Stomach smooth muscle (tissue), 2 donors: ENCODE data around the gene CTCFL.
A peak's percentile ranks its signal among the peaks of the same experiment; 100 is the strongest.

ENCODE experiments used
- H3K27ac ChIP-seq: one replicate; pipeline ENCODE4 v1.7.0; 2013; ENCODE audit warnings: mild to moderate bottlenecking, low read length, inconsistent platforms
- H3K27me3 ChIP-seq, 2 donors: one replicate each; pipeline ENCODE4 v1.7.0; 2013; ENCODE audit warnings: low read length in 2 of 2; ENCODE audit not compliant: insufficient read depth in 2 of 2, control insufficient read depth in 1 of 2
- H3K36me3 ChIP-seq, 2 donors: one replicate each; pipeline ENCODE4 v1.7.0; 2013; ENCODE audit warnings: low read length in 2 of 2; ENCODE audit not compliant: control insufficient read depth in 2 of 2, insufficient read depth in 2 of 2
- H3K4me1 ChIP-seq: one replicate; pipeline ENCODE4 v1.7.0; 2013; ENCODE audit warnings: low read length; ENCODE audit not compliant: control insufficient read depth, insufficient read depth
- H3K4me3 ChIP-seq, 2 donors: one replicate each; pipeline ENCODE4 v1.7.0; 2013; ENCODE audit warnings: low read length in 2 of 2
- H3K9ac ChIP-seq, 2 donors: one replicate each; pipeline ENCODE4 v1.7.0; 2013; ENCODE audit warnings: low read length in 2 of 2, mild to moderate bottlenecking in 1 of 2
- H3K9me3 ChIP-seq, 2 donors: one replicate each; pipeline ENCODE4 v1.7.0; 2013; ENCODE audit warnings: low read length in 2 of 2; ENCODE audit not compliant: control insufficient read depth in 2 of 2
- donor health status: healthy.
- donor health status: Pancreatic carcinoma.

CTCFL gene

DNA sequence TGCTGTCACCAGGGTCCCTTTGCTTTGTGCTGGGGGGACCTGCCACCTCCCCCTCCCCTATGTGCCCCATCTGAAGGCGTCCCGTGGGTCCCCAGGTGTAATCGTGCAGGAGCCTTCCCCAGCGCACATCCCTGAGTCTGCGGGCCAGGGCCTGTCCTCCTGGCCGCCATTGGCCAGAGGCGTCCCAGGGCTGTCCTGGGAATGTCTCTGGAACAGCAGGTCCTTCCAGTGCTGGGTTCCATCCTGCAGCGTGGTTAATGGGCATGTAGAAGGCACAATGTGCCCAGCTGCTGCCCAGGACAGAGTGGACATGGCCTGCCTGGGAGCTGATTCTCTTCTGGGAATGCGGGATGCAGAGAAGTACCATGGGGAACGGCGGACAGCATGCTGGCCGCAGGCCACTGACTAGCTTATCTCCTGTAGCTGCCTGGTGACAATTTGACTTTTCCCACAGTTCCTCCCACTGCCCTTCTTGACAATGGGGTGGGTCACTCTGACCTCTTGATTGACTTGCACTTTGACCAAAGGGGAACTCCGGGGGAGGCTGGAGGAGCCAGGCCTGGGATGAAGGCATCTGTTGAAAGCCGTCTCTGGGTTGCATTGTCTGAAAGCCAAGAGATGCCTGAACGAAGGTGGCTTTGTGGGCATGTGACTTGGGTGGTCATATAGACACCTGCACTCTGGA is 64.0 kb downstream of the CTCFL start:
- Histone ChIP-seq H3K27me3 (no peaks in the 10 kb centered on the region), H3K27ac (no peak overlapping the region), H3K4me1 (peaks cover 53% of the 10 kb centered on the region), H3K9ac (no peak overlapping the region), H3K4me3 (no peak overlapping the region), H3K36me3 (no peaks in the 10 kb centered on the region), H3K9me3 (no peaks in the 10 kb centered on the region)

DNA sequence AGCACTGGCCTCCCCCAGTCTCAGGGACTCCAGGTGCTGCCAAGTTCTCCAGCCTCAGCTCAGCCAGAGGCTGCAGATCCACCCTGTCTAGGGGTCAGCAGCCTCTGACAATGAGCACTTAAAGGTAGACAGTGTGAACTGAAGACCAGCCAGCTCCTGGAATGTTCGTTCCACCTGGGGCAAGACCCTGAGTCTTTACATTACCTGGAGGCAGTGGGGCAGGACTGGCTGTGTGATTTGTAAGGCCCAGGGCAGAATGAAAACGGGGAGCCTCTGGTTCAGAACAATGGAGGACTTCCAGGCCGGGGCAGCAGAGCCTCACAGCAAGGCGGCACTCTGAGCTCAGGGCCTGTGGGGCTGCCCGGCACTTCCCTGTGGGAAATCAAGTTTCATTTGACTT is 65.0 kb downstream of the CTCFL start:
- Histone ChIP-seq H3K27ac (no peak overlapping the region), H3K9ac (no peak overlapping the region), H3K36me3 (no peaks in the 10 kb centered on the region), H3K27me3 (no peaks in the 10 kb centered on the region), H3K4me1 (peaks cover 50% of the 10 kb centered on the region), H3K9me3 (no peaks in the 10 kb centered on the region), H3K4me3 (no peak overlapping the region)

DNA sequence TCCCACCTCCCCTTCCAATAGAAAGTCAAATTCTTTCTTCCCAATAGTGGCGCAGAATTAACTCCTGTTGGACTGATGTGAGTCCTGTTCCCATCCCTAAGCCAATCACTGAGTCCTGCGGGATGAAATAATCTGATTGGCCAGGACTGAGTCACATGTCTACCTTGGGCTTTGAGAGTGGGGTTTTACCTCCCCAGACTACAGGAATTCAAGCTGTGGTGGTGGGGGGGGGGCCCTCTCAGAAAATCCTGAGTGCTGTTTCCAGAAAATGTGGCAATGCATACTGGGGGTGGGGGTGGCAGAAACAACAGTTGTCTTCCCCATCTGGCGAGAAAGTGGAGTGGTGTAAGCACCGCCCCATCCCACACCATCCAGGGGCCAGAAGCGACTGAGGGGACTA is 65.7 kb downstream of the CTCFL start:
- H3K27me3 ChIP-seq: no peaks in the 10 kb centered on the region
- H3K36me3 ChIP-seq: no peaks in the 10 kb centered on the region
- peak overlapping the region; percentile 90 for H3K27ac ChIP-seq
- H3K4me3 ChIP-seq: no peak overlapping the region
- no peaks in the 10 kb centered on the region for H3K9me3 ChIP-seq
- peaks cover 44% of the 10 kb centered on the region for H3K4me1 ChIP-seq
- H3K9ac ChIP-seq: peak overlapping the region; percentile 8 to 47

DNA sequence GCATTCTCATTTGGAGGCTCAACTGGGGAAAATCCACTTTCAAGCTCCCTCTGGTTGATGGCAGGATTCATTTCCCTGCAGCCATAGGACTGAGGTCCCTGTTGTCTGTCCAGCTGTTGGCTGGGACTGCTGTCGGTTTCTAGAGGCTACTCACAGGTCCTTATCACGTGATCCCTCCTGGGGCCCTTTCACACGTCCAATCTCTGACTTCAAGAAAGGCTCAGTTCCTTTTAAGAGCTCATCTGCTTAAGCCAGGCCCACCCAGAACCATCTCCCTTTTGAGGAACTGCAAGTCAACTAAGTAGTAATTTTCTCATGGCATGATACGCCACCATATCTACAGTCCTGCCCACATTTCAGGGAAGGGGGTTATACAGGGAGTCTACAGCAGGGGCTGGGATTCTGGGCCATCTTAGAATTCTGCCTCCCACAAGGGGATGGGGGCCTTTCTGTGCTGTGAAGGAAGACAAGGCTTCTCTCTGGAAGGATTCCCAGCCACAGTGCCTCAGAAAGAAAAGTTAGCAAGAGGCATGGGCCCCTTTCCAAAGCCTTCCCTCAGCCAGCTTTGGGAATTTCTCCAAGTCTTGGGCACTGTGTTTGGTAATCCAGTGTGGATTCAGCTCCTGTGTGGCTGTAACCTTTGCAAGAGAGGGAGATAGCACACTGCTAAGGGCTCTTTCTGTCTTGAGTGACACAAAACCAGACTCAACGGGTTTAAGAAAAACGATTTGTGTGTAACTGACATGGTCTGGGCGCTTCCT is 66.4 kb downstream of the CTCFL start:
- Histone ChIP-seq H3K4me3 (no peak overlapping the region), H3K4me1 (peaks cover 42% of the 10 kb centered on the region), H3K27ac (peak overlapping the region; percentile 90), H3K9me3 (no peaks in the 10 kb centered on the region), H3K9ac (peak overlapping the region; percentile 28 to 47), H3K27me3 (no peaks in the 10 kb centered on the region), H3K36me3 (no peaks in the 10 kb centered on the region)

DNA sequence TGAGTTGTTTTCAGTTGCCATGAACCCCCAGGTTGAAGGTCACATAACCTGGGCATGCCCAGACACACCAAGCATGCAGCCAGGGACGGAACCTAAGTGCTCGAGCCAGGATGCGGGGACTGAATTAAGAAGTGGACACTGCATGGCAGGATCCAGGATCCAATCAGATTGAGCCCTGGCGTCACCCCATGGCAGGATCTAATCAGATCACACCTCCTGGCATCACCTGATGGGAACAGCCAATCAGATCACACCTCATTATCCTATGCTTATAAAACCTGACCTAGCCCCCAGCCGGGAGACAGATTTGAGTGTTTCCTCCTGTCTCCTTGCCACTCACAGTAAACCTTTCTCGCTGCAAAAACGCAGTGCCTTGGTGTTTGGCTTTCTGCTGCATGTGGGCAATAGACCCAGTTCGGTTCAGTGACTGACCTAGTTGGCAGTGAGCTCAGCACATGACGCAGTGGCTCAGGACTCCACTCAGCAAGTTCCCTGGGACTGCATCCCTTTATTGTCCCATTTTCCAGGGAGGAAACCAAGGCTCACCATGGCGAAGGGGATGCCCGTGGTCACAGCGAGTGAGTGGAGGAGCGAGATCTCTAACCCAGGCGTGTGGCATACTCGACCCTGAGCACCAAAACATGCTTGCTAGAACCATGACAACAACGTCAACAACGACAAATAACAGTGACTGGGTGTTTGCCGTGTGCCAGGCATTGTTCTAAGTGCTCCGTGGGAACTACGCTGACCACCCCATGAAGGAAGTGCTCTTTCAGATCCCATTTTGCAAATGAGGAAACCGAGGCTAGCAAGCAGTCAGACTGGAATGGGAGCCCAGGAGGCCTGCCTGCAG is 67.5 kb downstream of the CTCFL start:
- Histone ChIP-seq H3K4me1 (peaks cover 43% of the 10 kb centered on the region), H3K27me3 (no peaks in the 10 kb centered on the region), H3K9ac (peak overlapping the region in 1 of 2 donors; percentile 47), H3K9me3 (no peaks in the 10 kb centered on the region), H3K4me3 (peak overlapping the region in 1 of 2 donors; percentile 35), H3K27ac (peak overlapping the region; percentile 90), H3K36me3 (no peaks in the 10 kb centered on the region)

DNA sequence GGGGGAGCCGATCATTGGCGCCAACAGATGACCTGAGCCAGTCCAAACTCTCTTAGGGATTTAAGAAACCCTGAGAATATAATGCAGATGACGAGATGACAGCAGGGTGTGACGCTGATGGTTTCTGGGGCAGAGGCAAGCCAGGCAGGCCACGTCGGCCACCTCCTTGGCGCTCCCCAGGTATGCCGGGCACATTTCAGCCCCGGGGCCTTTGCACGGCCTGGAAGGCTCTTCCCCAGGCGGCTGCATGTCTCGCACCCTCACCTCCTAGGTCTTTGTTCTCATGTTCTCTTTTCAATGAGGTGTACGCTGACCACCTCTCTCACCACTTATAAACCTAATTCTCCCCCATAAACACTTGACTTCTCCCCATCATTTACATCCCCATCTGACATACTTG is 68.8 kb downstream of the CTCFL start:
- no peak overlapping the region for H3K4me3 ChIP-seq
- peak overlapping the region; percentile 90 for H3K27ac ChIP-seq
- H3K4me1 ChIP-seq: peaks cover 56% of the 10 kb centered on the region
- no peak overlapping the region for H3K9ac ChIP-seq
- no peaks in the 10 kb centered on the region for H3K9me3 ChIP-seq
- H3K36me3 ChIP-seq: no peaks in the 10 kb centered on the region
- H3K27me3 ChIP-seq: no peaks in the 10 kb centered on the region

DNA sequence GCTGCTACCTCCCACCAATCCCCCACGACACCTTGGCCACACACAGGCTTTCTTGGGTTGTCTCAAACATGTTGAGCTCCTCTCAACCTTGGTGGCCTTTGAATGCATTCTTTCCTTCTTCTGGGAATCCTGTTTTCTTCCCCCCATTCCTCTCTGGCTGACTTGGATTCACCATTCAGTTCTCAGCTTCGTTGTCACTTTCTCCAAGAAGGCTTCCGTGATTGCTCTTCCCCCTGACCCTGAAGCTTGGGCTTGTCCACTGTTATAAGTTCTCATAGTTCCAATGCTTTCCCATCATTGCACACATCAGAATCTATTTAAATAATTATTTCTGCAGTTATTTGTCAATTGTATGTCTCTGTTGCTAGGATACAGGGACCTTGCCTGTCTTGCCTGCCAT is 69.6 kb downstream of the CTCFL start:
- Histone ChIP-seq H3K27me3 (no peaks in the 10 kb centered on the region), H3K27ac (no peak overlapping the region), H3K9ac (no peak overlapping the region), H3K9me3 (no peaks in the 10 kb centered on the region), H3K36me3 (no peaks in the 10 kb centered on the region), H3K4me3 (no peak overlapping the region), H3K4me1 (peaks cover 59% of the 10 kb centered on the region)

DNA sequence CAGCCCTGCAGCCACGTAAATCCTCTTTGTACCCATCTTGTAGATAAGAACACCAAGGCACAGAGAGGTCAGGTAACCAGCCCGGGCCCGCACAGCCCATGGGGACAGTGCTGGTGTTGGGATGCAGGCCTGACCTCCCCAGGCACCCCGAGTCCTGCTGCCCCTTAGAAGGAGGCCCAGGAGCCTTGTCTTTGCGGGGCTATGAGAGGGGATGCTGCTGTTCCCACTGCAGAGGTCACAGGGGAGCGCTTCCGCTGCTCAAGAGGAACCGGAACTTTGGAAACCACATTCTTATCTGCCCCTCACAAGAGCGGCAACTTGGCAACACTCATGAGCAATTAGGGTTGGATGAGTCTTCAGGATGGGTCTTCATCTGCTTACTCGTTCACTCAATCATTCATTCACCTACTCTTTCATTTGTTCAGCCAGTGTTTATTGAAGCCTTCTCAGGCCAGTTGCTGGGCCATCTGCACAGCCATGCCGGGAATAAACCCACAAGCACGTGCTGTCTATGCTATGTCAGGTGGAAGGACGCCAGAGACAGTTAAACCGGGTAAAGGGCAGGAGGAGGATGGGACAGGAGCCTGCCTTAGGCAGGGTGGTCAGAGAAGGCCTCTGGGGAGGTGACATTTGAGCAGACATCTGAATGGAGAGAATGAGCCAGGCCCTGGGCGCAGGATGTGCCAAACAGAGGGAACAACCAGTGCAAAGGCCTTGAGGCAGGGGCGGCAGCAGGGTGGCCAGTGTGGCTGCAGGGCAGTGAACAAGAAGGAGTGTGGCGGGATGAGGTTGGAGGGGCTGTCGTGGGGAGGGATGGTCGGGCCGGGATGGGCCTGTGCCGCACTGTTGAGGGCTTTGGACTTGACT is 72.9 kb downstream of the CTCFL start:
- no peaks in the 10 kb centered on the region for H3K9me3 ChIP-seq
- no peaks in the 10 kb centered on the region for H3K36me3 ChIP-seq
- peaks cover 40% of the 10 kb centered on the region for H3K4me1 ChIP-seq
- H3K9ac ChIP-seq: peak overlapping the region in 1 of 2 donors; percentile 21
- H3K4me3 ChIP-seq: peak overlapping the region in 1 of 2 donors; percentile 15
- H3K27me3 ChIP-seq: no peaks in the 10 kb centered on the region
- peak overlapping the region; percentile 55 for H3K27ac ChIP-seq

DNA sequence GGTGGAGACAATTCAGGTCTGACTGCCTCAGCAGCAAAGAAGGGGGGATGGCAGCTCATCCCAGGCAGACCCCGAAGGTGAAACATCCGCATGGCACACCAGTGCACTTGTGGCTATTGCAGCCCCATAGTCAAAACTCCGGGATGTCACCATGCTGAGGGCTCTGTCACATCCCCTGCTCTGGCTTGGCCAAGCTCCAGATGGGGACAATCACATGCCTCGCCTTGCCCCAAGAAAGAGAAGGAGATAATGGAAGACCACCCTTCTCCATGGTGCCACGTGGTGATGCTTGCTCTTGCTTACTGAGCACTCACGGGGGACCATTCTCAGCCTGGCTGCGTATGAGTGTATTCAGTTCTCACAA is 73.5 kb downstream of the CTCFL start:
- Histone ChIP-seq H3K27ac (peak overlapping the region; percentile 55), H3K9ac (no peak overlapping the region), H3K27me3 (no peaks in the 10 kb centered on the region), H3K4me1 (peaks cover 34% of the 10 kb centered on the region), H3K36me3 (no peaks in the 10 kb centered on the region), H3K4me3 (no peak overlapping the region), H3K9me3 (peaks cover 0 to 5% of the 10 kb centered on the region in 2 donors)

DNA sequence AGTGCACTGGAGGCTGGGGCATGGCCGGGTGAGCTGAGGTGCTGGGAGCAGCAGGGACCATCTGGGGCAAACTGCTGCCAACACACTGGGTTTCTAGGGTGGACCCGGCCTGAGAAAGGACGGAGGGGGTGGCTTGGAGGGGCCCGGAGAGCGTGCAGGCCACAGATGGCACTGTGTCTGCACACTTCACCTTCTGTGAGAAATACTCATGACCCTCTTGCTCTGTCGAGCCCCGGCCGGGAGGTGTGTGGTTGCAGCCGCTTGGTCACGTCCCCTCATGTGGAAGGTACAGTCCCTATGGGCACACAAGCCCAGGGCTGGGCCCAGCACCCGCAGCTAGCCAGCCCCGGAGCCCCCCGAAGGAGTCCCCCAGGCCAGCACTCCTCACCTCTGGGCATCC is 74.0 kb downstream of the CTCFL start:
- Histone ChIP-seq H3K9ac (no peak overlapping the region), H3K4me3 (peak overlapping the region in 1 of 2 donors; percentile 8), H3K4me1 (peaks cover 36% of the 10 kb centered on the region), H3K27ac (peak overlapping the region; percentile 55), H3K9me3 (peaks cover 3 to 10% of the 10 kb centered on the region in 2 donors), H3K36me3 (no peaks in the 10 kb centered on the region), H3K27me3 (no peaks in the 10 kb centered on the region)
